GM23248 (cell line): ENCODE results near the gene CSMD2.

Source experiments
- EZH2 ChIP-seq: fragments of 200-600 bp; sonication (generic); IDR thresholded peaks from 2 replicates; pipeline ENCODE4 v1.6.1; 2018; ENCODE audit warnings: antibody characterized with exemption, mild to moderate bottlenecking; ENCODE audit not compliant: insufficient read depth, poor library complexity, severe bottlenecking
- EZH2phosphoT487 ChIP-seq: fragments of 200-600 bp; sonication (generic); IDR thresholded peaks from 2 replicates; pipeline ENCODE4 v1.6.1; 2018; ENCODE audit warnings: antibody characterized with exemption, moderate library complexity, mild to moderate bottlenecking, low read depth; ENCODE audit not compliant: insufficient read depth

DNA sequence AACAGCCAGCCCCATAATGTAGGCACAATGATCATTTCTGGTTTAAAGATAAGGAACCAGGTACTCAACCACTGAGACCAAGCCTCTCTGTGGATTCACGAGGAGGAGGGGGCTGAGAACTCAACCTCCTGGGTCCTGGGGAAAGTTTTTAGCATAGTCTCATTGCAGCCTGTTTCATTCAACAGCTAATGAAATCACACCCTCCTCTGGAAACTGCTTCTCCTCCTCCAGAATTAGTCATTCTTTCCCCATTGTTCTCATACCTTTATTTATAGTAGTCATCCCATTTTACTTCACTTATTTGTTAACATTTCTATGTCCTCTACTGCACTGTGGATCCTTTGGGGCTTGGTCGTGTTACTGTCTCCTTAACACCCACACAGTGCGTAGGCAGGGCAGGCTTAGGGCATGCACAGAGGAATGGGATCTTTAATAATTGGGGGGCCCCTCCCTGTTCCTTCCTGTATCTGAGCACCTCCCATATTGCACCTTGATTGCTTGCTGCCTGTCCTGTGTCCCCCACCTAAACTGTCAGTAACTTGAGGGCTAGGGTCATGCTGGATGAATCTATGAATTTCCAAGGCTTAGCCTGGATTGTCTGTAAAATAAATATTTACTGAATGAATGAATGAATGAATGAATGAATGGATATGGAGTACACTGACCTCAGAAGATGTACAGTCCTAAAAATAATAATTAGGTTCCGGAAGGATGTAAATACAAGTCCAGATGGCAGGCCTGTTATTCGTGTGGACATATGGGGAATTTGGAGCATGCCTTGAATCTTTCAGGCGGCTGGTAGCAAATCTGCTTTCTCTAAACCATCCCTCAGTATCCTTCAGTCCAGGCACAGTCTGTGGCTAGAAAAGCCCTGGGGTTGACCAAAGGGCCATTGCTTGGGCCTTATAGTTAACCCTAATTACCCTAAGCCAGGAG lies 455.0 kb downstream of the CSMD2 start:
- TF ChIP-seq EZH2phosphoT487 = no peak
- no peak for TF ChIP-seq EZH2
